Lung (tissue), 12 donors: ENCODE data around the gene PTDSS2. TPM values are rescaled to one million over a fixed set of nuclear protein-coding genes. Genes with fewer than 3 reads are reported as not detected.

Experiments
- ATAC-seq: fragments of 200-7000 bp; cut with Tn5 transposase; one replicate; pipeline ENCODE4 v1.9.1; 2020; ENCODE audit warnings: moderate number of reproducible peaks; ENCODE audit not compliant: insufficient read depth, low FRiP score
- DNase-seq, 3 donors: peaks; one replicate each; pipeline ENCODE4 v3.0.0-alpha.2; 2013 to 2017
- H3K27ac ChIP-seq, 2 donors: one replicate each; pipeline ENCODE4 v1.5.1; 2013; ENCODE audit warnings: mild to moderate bottlenecking in 2 of 2, moderate library complexity in 2 of 2, control low read depth in 1 of 2, inconsistent platforms in 1 of 2, low read depth in 1 of 2, low read length in 1 of 2
- H3K27me3 ChIP-seq, 3 donors: one replicate each; pipeline ENCODE4 v1.5.1; 2013; ENCODE audit warnings: low read length in 2 of 3; ENCODE audit not compliant: control insufficient read depth in 3 of 3, insufficient read depth in 3 of 3
- H3K36me3 ChIP-seq, 4 donors: one replicate each; pipeline ENCODE4 v1.5.1; 2013; ENCODE audit warnings: low read length in 4 of 4, mild to moderate bottlenecking in 1 of 4, moderate library complexity in 1 of 4; ENCODE audit not compliant: control insufficient read depth in 4 of 4, insufficient read depth in 4 of 4
- H3K4me1 ChIP-seq, 5 donors: one replicate each; pipeline ENCODE4 v1.5.1; 2013; ENCODE audit warnings: low read length in 5 of 5, mild to moderate bottlenecking in 2 of 5, moderate library complexity in 1 of 5; ENCODE audit not compliant: control insufficient read depth in 5 of 5, insufficient read depth in 5 of 5
- H3K4me3 ChIP-seq: one replicate; pipeline ENCODE4 v1.5.1; 2013; ENCODE audit warnings: mild to moderate bottlenecking, control low read depth, moderate library complexity
- H3K9ac ChIP-seq, 2 donors: one replicate each; pipeline ENCODE4 v1.5.1; 2013; ENCODE audit warnings: low read length in 2 of 2, control low read depth in 1 of 2; ENCODE audit not compliant: insufficient read depth in 1 of 2
- H3K9me3 ChIP-seq, 4 donors: one replicate each; pipeline ENCODE4 v1.5.1; 2013; ENCODE audit warnings: low read length in 3 of 4, mild to moderate bottlenecking in 1 of 4, moderate library complexity in 1 of 4; ENCODE audit not compliant: control insufficient read depth in 4 of 4, insufficient read depth in 3 of 4
- CTCF ChIP-seq: IDR thresholded peaks from 2 replicates; pipeline ENCODE4 v1.5.1; 2012; ENCODE audit warnings: mild to moderate bottlenecking; ENCODE audit errors: control extremely low read depth, extremely low read depth
- WGBS, 2 donors: extraction: QIAGEN DNeasy Blood & Tissue Kit; methylation state at CpG; one replicate each; pipeline ENCODE4 v1.1.7; 2013; 5-methylcytosine and 5-hydroxymethylcytosine counted together
- polyA plus RNA-seq, 2 donors: library from polyadenylated mRNA; stranded (reverse); fragments of 200-250 nt; gene quantifications; one replicate each; pipeline ENCODE4 v1.2.1, GENCODE V29; 2013
- total RNA-seq, 2 donors: library from RNA; depleted of rRNA in 1 of 2; stranded (reverse); fragments of >200 nt in 1 of 2; gene quantifications; one replicate each; pipeline ENCODE4 v1.2.1, GENCODE V29; 2014 to 2021
- donor health status: control.
- donor health status: control.
- donor health status: Bipolar disorder and iron deficiency.
- donor health status: healthy.
- donor health status: DM: yes; HTN: yes; CAD: no.

The PTDSS2 gene
- total and polyA plus RNA-seq, 4 donors, result 20.4 to 36.5 (median 28.1) TPM

- H3K4me1 ChIP-seq, result peaks cover 0 to 22% (median 4%) of the 10 kb centered on the region in 5 donors
- no peak overlapping the region for H3K27ac ChIP-seq
- no peak overlapping the region for H3K9ac ChIP-seq
- H3K4me3 ChIP-seq, result no peak overlapping the region
- H3K27me3 ChIP-seq, result no peaks in the 10 kb centered on the region
- H3K36me3 ChIP-seq, result no peaks in the 10 kb centered on the region
- no peaks in the 10 kb centered on the region for H3K9me3 ChIP-seq
- DNase-seq, result no peak
- no peak for ATAC-seq
- WGBS, 2 donors, result 77 to 84% methylated on average over 20 of the region's 20 CpGs
- TF ChIP-seq CTCF, result no peak
These were observed 4.1 kb upstream of the PTDSS2 start for GRCh38 chr11:445765-446588.

GRCh38 chr11:446891-447290, 3.2 kb upstream of the PTDSS2 start:
- ATAC-seq, result no peak
- Histone ChIP-seq H3K9ac (no peak overlapping the region), H3K9me3 (no peaks in the 10 kb centered on the region), H3K36me3 (no peaks in the 10 kb centered on the region), H3K27me3 (no peaks in the 10 kb centered on the region), H3K4me1 (peaks cover 0 to 29% (median 11%) of the 10 kb centered on the region in 5 donors), H3K27ac (no peak overlapping the region), H3K4me3 (no peak overlapping the region)
- no peak for DNase-seq
- TF ChIP-seq CTCF, result no peak
- WGBS, 2 donors, result 79 to 88% methylated on average over 7 of the region's 7 CpGs

GRCh38 chr11:447923-448731, 2.0 kb upstream of the PTDSS2 start:
- H3K27ac ChIP-seq, result peak overlapping the region; percentile 90 to 97
- peak overlapping the region in 1 of 2 donors; percentile 16 for H3K9ac ChIP-seq
- peak; percentile 78 for TF ChIP-seq CTCF
- peaks cover 0 to 27% (median 11%) of the 10 kb centered on the region in 5 donors for H3K4me1 ChIP-seq
- no peaks in the 10 kb centered on the region for H3K27me3 ChIP-seq
- H3K4me3 ChIP-seq, result peak overlapping the region; percentile 39
- peaks cover 0 to 6% (median 4%) of the 10 kb centered on the region in 4 donors for H3K36me3 ChIP-seq
- peak; percentile 96 for DNase-seq
- no peaks in the 10 kb centered on the region for H3K9me3 ChIP-seq
- peak; percentile 84 for ATAC-seq
- 3 to 4% methylated on average over 52 to 55 of the region's 55 CpGs for WGBS, 2 donors
